ENCODE data around the gene BLVRA.

Gene BLVRA

DNA sequence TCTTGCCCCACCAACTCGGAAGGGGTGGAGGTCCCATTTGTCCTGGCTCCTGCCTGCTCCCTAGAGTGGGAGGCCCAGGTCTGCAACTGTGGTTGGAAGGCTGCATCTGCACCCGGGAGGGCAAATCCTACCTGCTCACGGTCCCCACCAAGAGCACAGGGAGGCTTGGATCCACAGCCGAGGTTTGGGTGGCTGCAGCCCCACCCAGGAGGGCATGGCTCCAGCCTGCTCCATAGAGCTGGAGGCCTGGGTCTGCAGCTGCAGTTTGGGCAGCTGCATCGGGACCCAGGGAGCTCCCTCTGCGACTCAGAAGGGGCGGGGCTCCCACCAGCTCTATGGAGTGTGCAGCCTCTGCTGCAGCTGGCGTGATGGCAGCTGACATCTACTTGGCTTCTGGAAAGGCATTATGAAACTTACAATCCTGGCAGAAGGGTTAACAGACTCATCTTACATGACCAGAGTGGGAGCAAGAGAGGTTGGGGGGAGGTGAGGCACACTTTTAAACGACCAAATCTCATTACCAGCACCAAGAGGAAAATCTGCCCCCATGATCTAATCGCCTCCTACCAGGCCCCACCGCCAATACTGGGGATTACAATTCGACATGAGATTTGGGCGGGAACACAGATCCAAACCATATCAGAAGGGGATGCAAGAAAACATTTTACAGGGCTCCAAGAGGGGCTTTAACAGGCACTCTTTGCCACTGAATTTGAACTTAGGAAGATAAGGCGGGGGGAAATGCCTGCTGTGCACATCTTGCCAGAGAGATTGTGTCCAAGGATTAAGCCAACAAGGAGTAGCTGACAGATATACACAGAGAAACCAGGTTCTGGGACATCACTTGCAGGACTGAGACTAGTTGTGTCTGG lies 8.2 kb upstream of the BLVRA start:
- no peak for DNase-seq

DNA sequence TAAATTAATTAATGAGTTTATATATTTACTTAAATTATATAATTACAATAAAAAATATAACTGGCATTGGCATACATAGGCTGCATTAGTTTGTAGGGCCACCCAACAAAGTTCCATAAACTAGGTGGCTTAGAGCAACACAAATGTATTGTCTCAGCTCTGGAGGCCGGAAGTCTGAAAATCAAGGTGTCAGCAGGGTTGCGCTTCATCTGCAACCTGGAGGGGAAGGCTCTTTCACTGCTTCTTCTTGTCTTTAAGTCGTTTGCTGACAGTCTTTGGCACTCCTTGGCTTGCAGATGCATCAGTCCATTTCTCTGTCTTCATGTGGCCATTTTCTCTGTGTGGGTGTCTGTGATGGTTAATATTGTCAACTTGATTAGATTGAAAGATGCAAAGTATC lies 6.1 kb upstream of the BLVRA start:
- DNase-seq = no peak

DNA sequence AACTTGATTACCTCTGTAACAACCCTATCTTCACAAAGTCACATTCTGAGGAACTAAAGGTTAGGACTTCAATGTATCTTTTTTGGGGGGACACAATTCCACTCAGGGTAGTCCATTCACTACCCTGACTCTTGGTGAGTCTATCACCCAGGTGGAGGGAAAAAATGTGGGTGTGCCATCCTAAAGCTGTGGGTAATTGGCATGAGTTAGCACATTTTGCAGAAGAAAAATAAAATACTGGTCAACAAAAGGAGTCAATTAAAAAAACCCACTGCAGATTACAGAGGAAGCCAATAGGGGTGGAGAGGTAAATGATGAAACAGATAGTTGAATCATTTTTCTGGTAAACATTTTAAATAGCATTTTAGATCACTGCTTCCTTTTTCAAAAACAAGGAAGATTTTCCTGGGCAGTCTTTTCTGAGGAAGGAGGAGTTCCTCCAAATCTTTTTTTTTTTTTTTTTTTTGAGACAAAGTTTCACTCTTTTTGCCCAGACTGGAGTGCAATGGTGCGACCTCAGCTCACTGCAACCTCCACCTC lies 5.1 kb upstream of the BLVRA start:
- DNase-seq = no peak

- DNase-seq = no peak
These were observed 4.6 kb upstream of the BLVRA start for GRCh38 chr7:43753843-43754242.

- no peak for DNase-seq
These were observed 3.9 kb upstream of the BLVRA start for GRCh38 chr7:43754596-43754995.

DNA sequence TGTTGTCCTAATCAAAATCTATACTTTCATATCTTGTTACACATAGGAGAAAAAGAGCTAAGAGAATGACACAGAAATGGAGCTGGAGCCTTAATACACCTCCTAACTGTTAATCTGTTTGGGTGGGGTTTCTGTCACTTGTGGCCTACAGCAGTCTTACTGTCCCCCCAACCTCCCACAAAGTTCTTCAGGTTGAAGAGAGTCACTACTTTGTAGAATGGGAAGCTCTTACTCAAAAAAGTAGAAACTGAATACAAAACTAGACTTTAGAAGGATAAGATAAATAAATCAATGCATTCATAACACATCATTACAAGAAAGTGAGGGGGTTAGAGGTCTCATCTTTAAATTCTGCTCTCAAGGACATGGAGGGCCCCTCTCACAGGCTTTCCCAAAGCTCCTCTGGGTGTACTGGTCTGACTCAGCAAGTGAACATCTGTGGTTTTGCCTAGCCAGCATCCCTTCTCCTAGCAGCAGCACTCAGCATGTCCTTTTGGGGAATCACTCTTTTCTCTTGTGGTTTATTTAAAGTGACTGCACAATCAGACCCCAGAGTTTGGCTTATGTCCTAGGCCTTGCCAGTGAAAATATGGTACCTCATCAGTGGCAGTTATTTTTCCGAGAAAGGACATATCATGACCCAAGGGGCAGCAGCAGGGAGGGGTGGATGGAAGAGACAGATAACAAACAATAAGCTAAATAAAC lies 2.0 kb upstream of the BLVRA start:
- DNase-seq = no peak

DNA sequence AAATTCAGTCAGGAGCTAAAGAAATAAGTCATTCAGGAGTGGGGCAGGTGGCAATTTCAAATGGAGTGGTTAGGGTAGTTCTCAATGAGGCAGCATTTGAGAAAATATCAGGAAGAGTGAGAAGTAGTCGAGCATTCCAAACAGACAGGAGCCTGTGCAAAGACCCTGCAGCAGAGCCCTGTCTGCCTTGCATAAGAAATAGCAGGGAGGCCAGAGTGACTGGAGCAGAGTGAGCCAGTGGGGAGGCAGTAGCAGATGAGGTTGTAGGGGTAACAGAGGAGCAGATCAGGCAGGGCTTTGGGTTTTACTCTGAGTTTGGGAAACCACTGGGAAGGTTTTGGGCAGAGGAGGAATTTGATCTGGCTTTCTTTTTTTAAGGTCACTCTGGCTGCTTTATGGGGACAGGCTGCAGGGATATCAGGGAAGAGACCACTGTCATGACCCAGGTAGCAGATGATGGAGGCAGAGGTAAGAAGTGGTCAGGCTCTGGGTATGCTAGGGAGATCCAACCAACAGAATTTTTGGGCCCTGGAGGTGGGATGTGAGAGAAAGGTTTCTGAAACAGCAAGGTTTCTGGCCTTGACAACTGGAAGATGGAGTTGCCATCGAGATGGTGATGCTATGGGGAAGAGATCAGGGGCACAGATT lies 1.3 kb upstream of the BLVRA start:
- DNase-seq = no peak

GRCh38 chr7:43758822-43759683 lies 573 bp downstream of the BLVRA start:
- peak; percentile 59 for DNase-seq

GRCh38 chr7:43760861-43761260 lies 2.4 kb downstream of the BLVRA start:
- DNase-seq = no peak

- no peak for DNase-seq
These were observed 2.9 kb downstream of the BLVRA start for GRCh38 chr7:43761382-43761781.

GRCh38 chr7:43761938-43762692 lies 3.6 kb downstream of the BLVRA start:
- DNase-seq = no peak

- no peak for DNase-seq
These were observed 4.7 kb downstream of the BLVRA start for GRCh38 chr7:43763183-43763582.

DNA sequence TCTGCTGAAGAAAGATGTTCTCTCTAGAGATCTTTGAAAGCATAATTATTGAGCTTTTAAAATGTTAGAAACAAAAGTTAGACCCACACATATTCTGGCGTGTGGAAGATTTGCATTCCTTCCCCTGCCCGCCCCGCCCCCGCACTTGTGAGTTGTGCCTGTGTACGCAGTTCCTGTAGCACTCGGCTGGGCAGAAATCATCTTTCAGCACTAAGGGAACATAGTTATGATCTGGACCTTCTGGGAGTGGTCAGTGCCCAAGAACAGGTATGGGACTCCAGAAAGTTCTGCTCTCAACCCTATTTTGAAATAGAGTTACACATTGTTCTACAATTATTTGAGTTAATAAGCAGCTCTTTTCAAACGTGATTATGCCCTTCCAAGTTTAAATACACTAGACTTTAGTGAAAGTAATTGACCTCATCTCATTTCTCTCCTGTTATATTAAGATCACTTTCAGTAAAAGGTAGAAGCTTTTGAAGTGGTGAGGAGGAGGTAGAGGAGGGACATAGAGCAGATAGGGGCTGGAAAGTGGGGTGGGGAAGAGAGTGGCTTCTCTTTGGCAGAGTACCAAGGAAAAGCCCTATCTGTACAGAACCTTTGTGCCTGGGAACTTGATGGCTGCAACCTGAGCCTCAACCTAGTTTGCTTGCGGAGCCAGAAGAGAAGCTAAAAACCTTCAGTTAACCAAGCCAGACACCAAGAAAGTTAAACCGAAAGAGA lies 5.7 kb downstream of the BLVRA start:
- DNase-seq = no peak

- DNase-seq = no peak
These were observed 6.5 kb downstream of the BLVRA start for GRCh38 chr7:43764807-43765491.

GRCh38 chr7:43766564-43766963 lies 8.1 kb downstream of the BLVRA start:
- DNase-seq = no peak

DNA sequence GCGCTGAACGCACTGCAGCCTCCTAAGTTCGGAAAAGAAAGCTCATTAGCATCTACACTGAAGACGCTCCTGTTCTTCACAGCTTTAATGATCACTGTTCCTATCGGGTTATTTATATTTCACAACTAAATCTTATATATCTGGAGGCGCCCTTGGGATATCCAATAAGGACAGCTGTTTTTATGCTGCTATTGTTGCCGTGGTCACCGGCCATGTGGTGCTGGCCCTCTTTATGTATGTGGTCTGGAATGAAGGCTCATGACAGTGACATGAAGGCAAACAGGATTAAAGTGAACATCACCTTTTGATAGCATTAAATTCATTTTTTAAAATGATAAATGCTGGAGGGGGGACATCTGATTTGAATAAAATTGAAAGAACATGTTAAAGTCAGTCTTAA lies 8.8 kb downstream of the BLVRA start:
- no peak for DNase-seq

GRCh38 chr7:43768201-43768886 lies 9.9 kb downstream of the BLVRA start:
- no peak for DNase-seq

- DNase-seq = no peak
These were observed 10.4 kb downstream of the BLVRA start for GRCh38 chr7:43768887-43769272.

DNA sequence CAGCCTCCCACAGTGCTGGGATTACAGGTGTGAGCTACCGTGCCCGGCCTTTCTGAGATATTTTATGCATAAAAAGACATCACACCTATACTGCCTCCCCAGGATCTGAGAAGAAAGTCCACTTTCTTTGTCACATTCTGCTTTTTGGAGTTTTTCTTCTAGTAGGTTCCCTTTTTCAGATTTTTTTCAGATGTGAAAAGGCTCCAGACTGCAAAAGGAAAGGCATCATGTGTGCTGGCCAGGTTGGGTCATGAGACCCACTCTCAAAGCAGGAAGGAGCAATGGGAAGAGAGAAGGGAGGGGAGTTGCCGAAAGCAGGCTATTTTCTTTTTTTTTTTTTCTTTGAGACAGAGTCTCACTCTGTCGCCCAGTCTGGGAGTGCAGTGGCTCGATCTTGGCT lies 10.8 kb downstream of the BLVRA start:
- DNase-seq = no peak
